Fibroblast of pulmonary artery (primary cell): ENCODE results near the gene SUN5.

Source experiments
- DNase-seq: peaks from one replicate; pipeline ENCODE4 v3.0.0-alpha.2; 2010; ENCODE audit warnings: low read depth
- H3K4me3 ChIP-seq: replicated peaks from 2 replicates; pipeline ENCODE4 v1.5.1; 2011; ENCODE audit warnings: low read depth, mild to moderate bottlenecking, control low read depth, low read length, moderate library complexity
- TF ChIP-seq, protein P1 (sequence below): IDR thresholded peaks from 2 replicates; pipeline ENCODE4 v1.5.1; 2011; ENCODE audit warnings: mild to moderate bottlenecking, control low read depth, low read length, inconsistent platforms; ENCODE audit errors: missing control alignments

The SUN5 gene

DNA sequence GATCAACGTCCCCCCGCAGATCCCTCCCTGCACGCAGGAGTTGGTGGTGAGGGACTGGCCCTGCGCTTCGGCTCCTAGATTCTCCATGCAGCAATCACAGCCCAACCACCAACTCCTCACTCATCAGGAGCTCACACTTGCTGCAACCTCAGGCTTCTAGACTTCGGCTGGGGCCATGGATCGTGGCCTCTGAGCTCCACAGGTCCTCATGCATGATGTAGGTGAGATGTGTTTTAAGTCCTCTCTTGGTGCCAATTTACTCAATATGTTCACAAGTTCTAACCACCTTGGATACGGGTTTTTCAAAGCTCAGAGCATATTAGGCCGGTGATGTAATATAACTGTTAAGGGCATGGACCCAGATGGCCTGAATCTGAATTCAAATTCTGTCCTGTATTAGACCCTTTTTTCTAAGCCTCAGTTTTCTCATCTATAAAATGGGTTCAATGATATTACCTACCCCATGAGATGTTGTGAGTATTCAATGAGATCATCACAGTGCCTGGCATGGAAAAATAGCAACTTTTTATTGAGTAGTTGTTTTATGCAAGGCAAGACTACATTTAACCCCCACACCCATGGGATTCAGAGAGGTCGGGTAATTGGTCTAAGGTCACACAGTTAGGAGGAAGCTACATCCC lies 31.0 kb downstream of the SUN5 start:
- H3K4me3 ChIP-seq: no peak overlapping the region
- TF ChIP-seq, protein P1, sequence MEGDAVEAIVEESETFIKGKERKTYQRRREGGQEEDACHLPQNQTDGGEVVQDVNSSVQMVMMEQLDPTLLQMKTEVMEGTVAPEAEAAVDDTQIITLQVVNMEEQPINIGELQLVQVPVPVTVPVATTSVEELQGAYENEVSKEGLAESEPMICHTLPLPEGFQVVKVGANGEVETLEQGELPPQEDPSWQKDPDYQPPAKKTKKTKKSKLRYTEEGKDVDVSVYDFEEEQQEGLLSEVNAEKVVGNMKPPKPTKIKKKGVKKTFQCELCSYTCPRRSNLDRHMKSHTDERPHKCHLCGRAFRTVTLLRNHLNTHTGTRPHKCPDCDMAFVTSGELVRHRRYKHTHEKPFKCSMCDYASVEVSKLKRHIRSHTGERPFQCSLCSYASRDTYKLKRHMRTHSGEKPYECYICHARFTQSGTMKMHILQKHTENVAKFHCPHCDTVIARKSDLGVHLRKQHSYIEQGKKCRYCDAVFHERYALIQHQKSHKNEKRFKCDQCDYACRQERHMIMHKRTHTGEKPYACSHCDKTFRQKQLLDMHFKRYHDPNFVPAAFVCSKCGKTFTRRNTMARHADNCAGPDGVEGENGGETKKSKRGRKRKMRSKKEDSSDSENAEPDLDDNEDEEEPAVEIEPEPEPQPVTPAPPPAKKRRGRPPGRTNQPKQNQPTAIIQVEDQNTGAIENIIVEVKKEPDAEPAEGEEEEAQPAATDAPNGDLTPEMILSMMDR: no peak
- no peak for DNase-seq

DNA sequence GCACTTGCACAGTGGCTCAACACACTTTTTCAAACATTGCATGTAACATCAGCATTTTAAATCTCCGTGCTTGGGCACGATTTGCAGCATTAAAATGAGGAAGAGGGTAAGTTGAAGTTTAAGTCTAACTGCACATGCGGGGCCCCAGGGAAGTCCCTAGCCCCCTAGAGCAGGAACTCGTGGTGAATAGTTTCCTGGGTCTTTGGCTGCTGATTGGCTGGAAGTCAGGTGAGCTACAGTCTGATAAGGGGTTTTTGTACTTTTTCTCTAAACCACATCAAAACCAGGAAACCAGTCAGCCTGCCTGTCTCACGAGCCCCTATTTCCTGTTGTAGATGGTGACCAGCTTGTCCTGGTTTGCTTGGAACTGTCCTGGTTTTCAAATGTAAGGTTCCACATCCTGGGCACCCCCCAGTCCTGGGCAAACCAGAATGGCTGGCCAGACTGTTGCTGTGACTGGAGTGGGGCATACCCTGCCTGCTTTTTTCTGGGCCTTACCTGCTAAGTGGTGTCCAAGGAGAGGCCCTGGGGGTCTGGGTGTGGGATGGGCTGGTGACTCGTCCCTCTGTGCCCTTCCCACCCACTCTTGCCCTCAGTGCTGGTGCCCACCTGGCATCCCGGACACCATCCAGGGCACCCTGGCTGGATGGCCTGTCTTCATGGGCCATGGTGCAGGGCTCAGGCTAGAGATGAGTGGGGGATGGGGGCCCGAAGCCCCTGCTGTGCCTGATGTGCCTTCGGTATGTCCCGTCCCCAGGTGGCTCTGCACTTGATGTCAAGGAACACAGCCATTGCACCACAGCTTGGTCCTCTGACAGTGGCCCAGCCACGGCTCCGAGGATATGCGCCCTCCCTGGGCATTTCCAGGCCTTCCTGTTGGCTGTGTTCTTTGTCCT lies 31.8 kb downstream of the SUN5 start:
- no peak for DNase-seq
- H3K4me3 ChIP-seq: no peak overlapping the region
- TF ChIP-seq, protein P1: no peak

DNA sequence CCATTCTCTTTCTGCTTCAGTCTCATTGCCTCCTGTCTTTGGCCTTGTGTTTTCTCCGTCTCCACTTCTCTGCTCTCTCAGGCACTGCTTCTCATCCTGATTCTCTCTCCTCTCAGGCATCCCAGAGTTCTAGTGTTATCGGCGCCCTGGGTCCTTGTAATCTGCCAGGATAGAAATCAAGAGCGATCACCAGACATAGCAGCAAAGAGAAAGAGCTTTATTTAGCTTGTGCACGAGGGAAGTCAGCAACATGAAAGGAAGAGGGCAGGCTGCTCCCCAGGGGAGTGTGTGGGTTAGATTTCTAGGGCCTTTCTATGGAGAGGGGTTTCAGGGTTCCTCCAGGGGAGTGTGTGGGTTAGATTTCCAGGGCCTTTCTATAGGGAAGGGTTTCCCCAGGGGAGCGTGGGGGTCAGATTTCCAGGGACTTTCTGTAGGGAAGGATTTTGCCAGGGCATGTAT lies 32.5 kb downstream of the SUN5 start:
- DNase-seq: no peak
- no peak overlapping the region for H3K4me3 ChIP-seq
- TF ChIP-seq, protein P1: no peak

DNA sequence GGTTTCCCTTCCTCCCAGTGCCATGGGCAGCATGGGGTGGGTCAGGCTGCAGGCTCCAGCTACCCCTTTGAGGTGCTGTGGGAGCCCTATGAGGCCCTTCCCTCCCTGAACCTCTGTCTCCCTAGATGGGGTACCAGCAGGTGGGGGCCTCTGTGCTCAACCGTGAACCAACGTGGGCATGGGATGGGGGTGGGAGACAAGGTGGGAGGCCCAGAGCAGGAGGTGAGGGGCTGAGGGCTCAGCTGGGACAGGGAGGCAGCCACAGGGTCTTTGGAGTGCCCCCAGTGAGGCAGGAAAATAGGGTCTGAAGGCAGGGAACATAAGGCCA lies 33.3 kb downstream of the SUN5 start:
- no peak overlapping the region for H3K4me3 ChIP-seq
- DNase-seq: no peak
- TF ChIP-seq, protein P1: no peak

DNA sequence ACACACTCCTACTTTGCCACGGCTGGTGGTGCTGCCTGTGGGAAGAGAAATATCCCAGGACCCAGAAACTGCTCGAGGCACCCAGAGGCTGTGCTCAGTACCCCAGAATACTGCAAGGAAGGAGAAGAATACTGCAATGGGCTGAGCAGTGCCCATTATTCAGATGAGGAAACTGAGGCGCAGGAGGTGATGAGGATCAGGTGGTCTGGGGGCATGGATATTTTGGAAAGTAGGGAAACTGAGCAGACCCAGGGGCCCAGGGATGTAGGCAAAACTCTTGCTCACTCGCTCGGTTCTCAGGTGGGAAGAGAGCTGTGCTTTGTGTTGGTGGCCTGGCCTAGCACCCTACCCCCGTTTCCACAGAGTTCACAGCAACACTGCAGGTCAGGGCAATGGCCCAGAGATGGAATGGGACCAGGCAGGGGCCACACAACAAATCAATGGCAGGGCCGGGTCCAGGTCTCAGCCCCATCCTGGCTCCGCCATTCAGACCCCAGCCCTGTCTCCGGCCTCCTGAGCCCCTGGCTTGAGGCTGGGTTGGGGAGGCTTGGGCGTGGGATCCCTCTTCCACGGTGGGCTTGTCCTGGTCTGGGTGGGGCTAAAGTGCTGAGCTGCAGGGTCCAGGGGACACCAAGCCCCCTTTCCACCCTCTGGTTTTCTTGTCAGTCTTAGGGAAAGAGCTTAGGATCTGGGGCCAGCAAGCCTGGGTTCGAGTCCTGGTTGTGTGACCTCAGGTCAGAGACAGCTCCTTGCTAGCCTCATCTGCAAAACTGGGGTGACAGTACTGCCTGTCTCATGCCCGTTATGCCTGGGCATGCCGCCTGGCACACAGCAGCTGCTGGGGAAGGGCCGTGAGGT lies 33.9 kb downstream of the SUN5 start:
- TF ChIP-seq, protein P1: no peak
- no peak for DNase-seq
- no peak overlapping the region for H3K4me3 ChIP-seq

DNA sequence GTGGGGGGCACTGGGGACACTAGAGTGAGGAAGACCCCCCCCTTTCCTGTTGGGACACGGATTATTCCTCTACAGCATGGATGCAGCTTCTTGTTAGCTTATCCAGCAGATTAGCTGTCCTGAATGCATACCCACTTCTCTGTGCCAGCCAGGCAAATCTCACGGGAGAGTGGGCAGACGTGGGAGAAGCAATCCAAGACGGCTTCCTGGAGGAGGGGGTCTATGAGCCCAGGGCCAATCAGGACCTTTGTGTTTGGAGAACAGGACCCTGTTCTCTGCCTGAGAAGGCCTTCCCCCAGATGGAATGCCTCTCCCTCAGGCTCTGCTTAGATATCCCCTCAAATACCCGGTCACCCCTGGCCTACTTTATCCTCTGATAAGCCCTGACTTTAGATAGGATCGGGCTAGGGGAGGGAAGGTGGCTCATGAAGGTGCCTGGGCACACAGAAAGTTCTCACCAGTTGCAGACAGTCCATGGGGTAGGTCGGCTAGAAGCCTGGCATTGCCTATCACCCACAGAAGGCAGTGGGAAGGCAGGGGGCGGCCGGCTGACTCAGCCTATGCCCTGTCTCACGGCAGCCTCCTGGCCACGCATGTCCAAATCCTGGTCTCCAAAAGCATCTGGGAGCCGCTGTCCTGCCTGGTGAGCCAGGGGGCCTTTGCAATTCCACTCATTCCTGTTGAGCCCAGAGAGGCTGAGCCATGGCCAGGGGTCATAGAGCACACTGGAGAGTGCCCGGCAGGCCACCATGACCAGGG lies 34.7 kb downstream of the SUN5 start:
- no peak for DNase-seq
- TF ChIP-seq, protein P1: no peak
- H3K4me3 ChIP-seq: no peak overlapping the region
